HUES64 (cell line): ENCODE data around the gene BEST2.

ENCODE experiments used
- H3K27ac ChIP-seq: 2 replicates; pipeline ENCODE4 v1.7.0; 2013; ENCODE audit warnings: low read depth, low read length, inconsistent platforms
- H3K27me3 ChIP-seq: 2 replicates; pipeline ENCODE4 v1.6.1; 2013; ENCODE audit warnings: mild to moderate bottlenecking, low read length; ENCODE audit not compliant: insufficient read depth
- H3K36me3 ChIP-seq: 2 replicates; pipeline ENCODE4 v1.6.1; 2013; ENCODE audit warnings: mild to moderate bottlenecking, low read length; ENCODE audit not compliant: insufficient read depth
- H3K4me1 ChIP-seq: 2 replicates; pipeline ENCODE4 v1.6.1; 2013; ENCODE audit warnings: mild to moderate bottlenecking, low read length, moderate library complexity; ENCODE audit not compliant: insufficient read depth
- H3K4me3 ChIP-seq: 2 replicates; pipeline ENCODE4 v1.5.1; 2013; ENCODE audit warnings: mild to moderate bottlenecking, low read length, moderate library complexity
- H3K9ac ChIP-seq: 2 replicates; pipeline ENCODE4 v1.6.1; 2013; ENCODE audit warnings: mild to moderate bottlenecking, low read depth, low read length
- H3K9me3 ChIP-seq: 2 replicates; pipeline ENCODE4 v1.6.1; 2013; ENCODE audit warnings: low read depth, low read length; ENCODE audit not compliant: insufficient read depth
- WGBS: fragments of 150-250, 120-280 bp; methylation state at CpG from one replicate; pipeline ENCODE4 v1.1.7; 2013; ENCODE audit warnings: missing lambda C conversion rate; 5-methylcytosine and 5-hydroxymethylcytosine counted together

The BEST2 gene

GRCh38 chr19:12789098-12789903, 37.7 kb downstream of the BEST2 start:
- H3K27ac ChIP-seq = peak overlapping the region; percentile 75
- H3K4me1 ChIP-seq = peaks cover 29% of the 10 kb centered on the region
- H3K36me3 ChIP-seq = no peaks in the 10 kb centered on the region
- H3K9me3 ChIP-seq = no peaks in the 10 kb centered on the region
- H3K9ac ChIP-seq = peak overlapping the region; percentile 14; the same call in 1 of the 2 replicates
- peak overlapping the region; percentile 73 for H3K4me3 ChIP-seq
- 3% methylated on average over 46 of the region's 46 CpGs for WGBS
- H3K27me3 ChIP-seq = peaks cover 28% of the 10 kb centered on the region

- Histone ChIP-seq H3K9me3 (no peaks in the 10 kb centered on the region), H3K4me3 (peak overlapping the region; percentile 73), H3K4me1 (peaks cover 31% of the 10 kb centered on the region), H3K36me3 (no peaks in the 10 kb centered on the region), H3K27me3 (peaks cover 28% of the 10 kb centered on the region), H3K27ac (peak overlapping the region; percentile 75; the same call in 1 of the 2 replicates), H3K9ac (peak overlapping the region; percentile 67; the same call in 1 of the 2 replicates)
- under 1% methylated on average over 56 of the region's 56 CpGs for WGBS
Observed at GRCh38 chr19:12789904-12790619, 38.5 kb downstream of the BEST2 start.

- Histone ChIP-seq H3K9ac (no peak overlapping the region), H3K36me3 (no peaks in the 10 kb centered on the region), H3K4me3 (peak overlapping the region; percentile 73), H3K27me3 (peaks cover 28% of the 10 kb centered on the region), H3K27ac (no peak overlapping the region; the same call in 1 of the 2 replicates), H3K4me1 (peaks cover 32% of the 10 kb centered on the region), H3K9me3 (no peaks in the 10 kb centered on the region)
- WGBS = 5% methylated on average over 22 of the region's 22 CpGs
Observed at GRCh38 chr19:12790628-12791344, 39.2 kb downstream of the BEST2 start.

- Histone ChIP-seq H3K4me3 (peak within 1 kb of the TSS; percentile 73), H3K27me3 (peaks cover 28% of the 10 kb centered on the region), H3K9ac (peak within 1 kb of the TSS; percentile 87), H3K9me3 (no peaks in the 10 kb centered on the region), H3K27ac (peak within 1 kb of the TSS; percentile 61; the same call in 1 of the 2 replicates), H3K36me3 (no peaks in the 10 kb centered on the region), H3K4me1 (peaks cover 36% of the 10 kb centered on the region)
- under 1% methylated on average over 73 of the region's 73 CpGs for WGBS
Observed at GRCh38 chr19:12791345-12792050, 39.9 kb downstream of the BEST2 start, which contains the start of gene JUNB. Gene JUNB, plus strand, starts transcription at chr19:12791486. Its CDS starts 286 bp downstream, at chr19:12791772.

- Histone ChIP-seq H3K36me3 (0 out of 2 replicates have a peak, but pooled peaks cover 5% of the 10 kb centered on the region), H3K4me3 (peak overlapping the region; percentile 73), H3K27ac (peak overlapping the region; percentile 33; the same call in 1 of the 2 replicates), H3K4me1 (peaks cover 36% of the 10 kb centered on the region), H3K9ac (peak overlapping the region; percentile 87), H3K9me3 (no peaks in the 10 kb centered on the region), H3K27me3 (peaks cover 28% of the 10 kb centered on the region)
- WGBS = under 1% methylated on average over 84 of the region's 84 CpGs
Observed at GRCh38 chr19:12792051-12792852, 40.7 kb downstream of the BEST2 start.

- H3K9ac ChIP-seq = peak overlapping the region; percentile 87
- H3K4me1 ChIP-seq = peaks cover 36% of the 10 kb centered on the region
- H3K9me3 ChIP-seq = no peaks in the 10 kb centered on the region
- 0 out of 2 replicates have a peak, but pooled peaks cover 7% of the 10 kb centered on the region for H3K36me3 ChIP-seq
- 1% methylated on average over 20 of the region's 22 CpGs for WGBS
- peak overlapping the region; percentile 33; the same call in 1 of the 2 replicates for H3K27ac ChIP-seq
- peak overlapping the region; percentile 73 for H3K4me3 ChIP-seq
- H3K27me3 ChIP-seq = peaks cover 28% of the 10 kb centered on the region
Observed at GRCh38 chr19:12792853-12793289, 41.3 kb downstream of the BEST2 start.

- under 1% methylated on average over 81 of the region's 81 CpGs for WGBS
- Histone ChIP-seq H3K4me3 (peak overlapping the region; percentile 73), H3K36me3 (peaks cover 7% of the 10 kb centered on the region; the same call in 1 of the 2 replicates), H3K4me1 (peaks cover 30% of the 10 kb centered on the region), H3K9me3 (no peaks in the 10 kb centered on the region), H3K9ac (peak overlapping the region; percentile 87), H3K27ac (peak overlapping the region; percentile 93), H3K27me3 (peaks cover 28% of the 10 kb centered on the region)
Observed at GRCh38 chr19:12793290-12794195, 42.0 kb downstream of the BEST2 start.

GRCh38 chr19:12794196-12794941, 42.8 kb downstream of the BEST2 start:
- Histone ChIP-seq H3K4me1 (peaks cover 22% of the 10 kb centered on the region), H3K9ac (peak overlapping the region; percentile 87), H3K27me3 (peaks cover 28% of the 10 kb centered on the region), H3K4me3 (peak overlapping the region; percentile 73), H3K36me3 (peaks cover 13% of the 10 kb centered on the region), H3K9me3 (no peaks in the 10 kb centered on the region), H3K27ac (peak overlapping the region; percentile 93)
- 89% methylated on average over 6 of the region's 7 CpGs for WGBS
